Adipose tissue (tissue), 3 donors: ENCODE measurements around the gene BEND6. TPM values are rescaled to one million over a fixed set of nuclear protein-coding genes. Genes with fewer than 3 reads are reported as not detected.
"Not testable (repeated sequence)": the region's sequence is repeated elsewhere in the genome, so short reads cannot be mapped to it uniquely, and the experiment has no call there.

Experiments used
- H3K27ac ChIP-seq: one replicate; pipeline ENCODE4 v1.5.1; 2013; ENCODE audit warnings: low read depth, low read length
- WGBS, 3 donors: extraction: QIAGEN DNeasy Blood & Tissue Kit; methylation state at CpG; one replicate each; pipeline ENCODE4 v1.1.7; 2013; 5-methylcytosine and 5-hydroxymethylcytosine counted together
- polyA plus RNA-seq, 3 donors: library from polyadenylated mRNA; stranded (reverse); fragments of 200-250 nt; gene quantifications; one replicate each; pipeline ENCODE4 v1.2.3, GENCODE V29; 2013
- donor health status: healthy with polysubstance abuse.
- donor health status: Bipolar disorder and iron deficiency.
- donor health status: healthy.

The BEND6 gene
- polyA plus RNA-seq, 3 donors: 0.09 to 3.8 (median 0.27) TPM

DNA sequence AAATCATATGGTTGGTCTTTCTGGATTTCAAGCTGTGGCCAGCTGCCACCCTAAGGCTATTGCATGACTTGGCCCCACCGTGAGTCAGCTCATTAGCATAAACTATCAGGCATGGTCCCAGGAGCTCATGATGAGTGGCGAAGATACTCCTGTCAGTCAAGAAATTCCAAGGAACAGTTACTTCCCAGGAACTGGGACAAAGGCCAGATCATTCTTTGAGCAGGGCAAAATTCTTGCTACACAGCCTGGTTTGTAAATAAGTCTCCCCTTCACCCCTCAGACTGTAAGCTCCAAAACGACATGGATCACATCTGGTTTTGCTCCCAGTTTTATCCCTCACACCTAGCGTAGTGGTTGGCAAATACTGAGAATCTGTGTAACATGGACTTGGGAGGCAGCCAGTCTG, 58.6 kb downstream of the BEND6 start:
- H3K27ac ChIP-seq: no peak overlapping the region
- WGBS, 3 donors: 57 to 64% (median 58%) methylated on average over 4 of the region's 4 CpGs

GRCh38 chr6:57017069-57017468, 62.2 kb downstream of the BEND6 start:
- H3K27ac ChIP-seq: no peak overlapping the region
- WGBS, 3 donors: 29 to 64% (median 57%) methylated on average over 3 of the region's 3 CpGs

- no peak overlapping the region for H3K27ac ChIP-seq
- 76 to 97% (median 80%) methylated on average over 1 of the region's 1 CpG for WGBS, 3 donors
Observed at GRCh38 chr6:57017841-57018240, 62.9 kb downstream of the BEND6 start.

DNA sequence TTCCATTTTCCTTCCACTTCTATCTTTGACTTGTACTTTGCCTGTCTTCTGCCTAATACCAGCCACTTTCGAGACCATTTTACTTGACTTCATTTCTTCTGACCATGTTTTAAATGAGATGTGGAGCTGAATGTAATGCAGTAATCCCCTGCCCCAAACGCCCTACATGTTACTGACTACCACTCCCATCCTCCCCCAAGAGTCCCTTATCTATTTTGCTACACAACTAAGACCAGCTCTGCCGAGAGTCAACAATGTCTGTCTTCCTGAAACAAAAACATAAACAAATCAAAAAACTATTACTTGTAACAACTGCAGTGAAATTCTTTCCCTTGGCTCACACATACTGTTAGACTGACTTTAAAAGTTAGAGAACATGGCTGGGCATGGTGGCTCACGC, 64.5 kb downstream of the BEND6 start:
- no peak overlapping the region for H3K27ac ChIP-seq
- 80 to 89% (median 81%) methylated on average over 4 of the region's 4 CpGs for WGBS, 3 donors

GRCh38 chr6:57021086-57021720, 66.3 kb downstream of the BEND6 start:
- WGBS, 3 donors: 0 to 15% (median 13%) methylated on average over 1 of the region's 1 CpG
- no peak overlapping the region for H3K27ac ChIP-seq

GRCh38 chr6:57024321-57024720, 69.4 kb downstream of the BEND6 start:
- WGBS, 3 donors: 64 to 80% (median 66%) methylated on average over 2 of the region's 2 CpGs
- no peak overlapping the region for H3K27ac ChIP-seq

DNA sequence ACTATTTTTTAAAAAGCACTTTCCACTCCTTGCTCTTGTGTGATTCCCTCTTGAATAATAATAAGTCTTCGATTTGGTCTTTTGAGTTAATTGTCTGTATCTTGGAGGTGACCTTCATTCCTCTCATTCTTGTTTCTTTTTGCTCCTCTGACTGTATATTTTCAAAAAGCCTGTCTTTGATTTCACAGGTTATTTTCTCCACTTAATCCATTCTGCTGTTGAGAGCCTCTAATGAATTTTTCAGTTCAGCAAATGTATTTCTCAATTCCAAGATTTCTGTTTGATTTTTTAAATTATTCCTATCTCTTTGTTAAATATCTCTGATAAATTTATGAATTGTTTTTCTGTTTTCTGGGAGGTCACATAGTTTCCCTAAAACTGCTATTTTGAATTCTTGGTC, 69.9 kb downstream of the BEND6 start:
- 76 to 88% (median 81%) methylated on average over 1 of the region's 1 CpG for WGBS, 3 donors
- H3K27ac ChIP-seq: no peak overlapping the region

GRCh38 chr6:57026001-57026400, 71.1 kb downstream of the BEND6 start:
- 77 to 91% (median 83%) methylated on average over 1 of the region's 1 CpG for WGBS, 3 donors
- no peak overlapping the region for H3K27ac ChIP-seq

DNA sequence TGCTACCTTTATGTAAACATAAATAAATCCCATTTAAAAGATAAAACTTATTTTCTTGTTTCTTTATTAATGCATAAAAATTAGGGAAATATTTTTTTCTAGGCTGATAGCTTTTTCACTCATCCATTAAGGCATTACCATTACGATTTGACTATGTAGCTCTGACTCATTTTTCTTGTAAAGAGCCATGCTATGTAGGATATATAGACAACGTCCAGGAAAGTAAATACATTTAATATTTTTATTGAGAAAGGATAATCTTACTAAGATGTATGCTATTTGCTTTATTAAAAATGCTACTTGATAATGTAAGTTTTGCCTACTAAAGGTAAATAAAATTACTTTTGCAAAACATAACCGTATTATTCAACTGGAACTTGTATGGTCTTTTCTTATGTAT, 72.4 kb downstream of the BEND6 start:
- H3K27ac ChIP-seq: no peak overlapping the region
- 83 to 91% (median 89%) methylated on average over 3 of the region's 3 CpGs for WGBS, 3 donors

DNA sequence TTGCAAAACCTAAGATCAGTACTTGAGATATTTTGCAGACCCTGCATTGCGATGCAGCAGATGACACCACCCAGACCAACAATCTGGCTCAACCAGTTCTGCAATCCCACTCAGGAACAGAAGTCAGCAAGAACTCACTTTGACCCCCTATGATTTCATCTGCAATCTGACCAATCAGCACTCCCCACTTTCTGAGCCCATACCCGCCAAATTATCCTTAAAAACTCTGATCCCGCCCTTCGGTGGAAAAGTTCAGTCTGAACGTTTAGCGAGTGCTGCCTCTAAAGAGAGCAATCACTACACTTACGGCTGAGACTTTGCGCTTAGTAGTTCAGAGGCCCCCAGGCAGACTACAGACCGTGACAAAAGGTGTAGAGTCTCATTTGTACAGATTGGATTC, 74.3 kb downstream of the BEND6 start:
- 83 to 89% (median 88%) methylated on average over 9 of the region's 9 CpGs for WGBS, 3 donors
- no peak overlapping the region for H3K27ac ChIP-seq

DNA sequence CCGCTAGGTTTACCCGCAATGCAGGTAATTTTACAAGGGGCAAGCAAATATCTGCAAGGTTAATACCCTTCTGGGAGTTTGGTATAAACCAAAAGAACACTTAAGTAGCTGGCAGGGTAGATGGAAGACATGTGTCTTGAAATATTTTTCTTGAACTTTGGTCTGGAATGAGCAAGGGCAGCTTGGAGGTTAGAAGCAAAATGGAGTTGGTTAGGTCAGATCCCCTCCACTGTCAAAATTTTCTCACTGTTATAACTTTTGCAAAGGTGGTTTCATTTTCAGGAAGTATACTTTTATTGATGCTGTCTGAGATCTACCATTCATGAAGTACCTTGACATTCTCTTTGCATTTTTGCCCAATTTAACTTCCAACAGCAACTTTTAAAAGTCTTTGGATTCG, 78.3 kb downstream of the BEND6 start:
- 74 to 84% (median 81%) methylated on average over 3 of the region's 3 CpGs for WGBS, 3 donors
- no peak overlapping the region for H3K27ac ChIP-seq

DNA sequence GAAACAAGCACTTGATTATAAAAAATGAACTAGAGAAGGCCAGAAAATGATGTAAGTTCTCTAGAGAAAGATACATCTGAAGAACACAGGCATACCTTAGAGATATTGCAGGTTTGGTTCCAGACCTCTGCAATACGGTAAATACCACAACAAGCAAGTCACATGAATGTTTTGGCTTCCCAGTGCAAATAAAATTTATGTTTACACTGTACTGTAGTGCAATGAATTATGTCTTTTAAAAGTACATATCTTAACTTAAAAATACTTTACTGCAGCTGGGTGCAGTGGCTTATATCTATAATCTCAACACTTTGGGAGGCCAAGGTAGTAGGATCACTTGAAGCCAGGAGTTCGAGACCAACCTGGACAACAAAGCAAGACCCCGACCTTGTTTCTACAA, 80.6 kb downstream of the BEND6 start:
- WGBS, 3 donors: 8 to 29% (median 25%) methylated on average over 3 of the region's 3 CpGs
- no peak overlapping the region for H3K27ac ChIP-seq

DNA sequence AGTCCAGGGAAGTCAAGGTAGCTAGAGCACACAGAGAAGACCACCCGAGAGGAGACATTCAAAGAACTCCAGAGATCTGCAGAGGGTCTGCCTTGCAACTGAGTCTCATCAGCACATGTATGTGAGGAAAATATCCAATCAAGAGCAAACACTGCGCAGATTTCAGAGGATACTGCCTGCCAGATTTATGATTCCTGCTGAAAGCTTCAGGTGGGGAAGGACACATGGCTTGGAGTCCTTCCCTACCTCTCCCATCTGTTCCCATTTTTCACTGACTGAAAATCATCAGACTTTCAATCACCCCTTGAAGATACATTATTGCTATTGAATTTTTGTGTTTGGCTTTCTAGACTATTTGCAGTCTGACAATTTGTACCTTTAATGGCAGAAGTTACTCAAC, 84.0 kb downstream of the BEND6 start:
- H3K27ac ChIP-seq: no peak overlapping the region
- WGBS, 3 donors: 86 to 98% (median 92%) methylated on average over 2 of the region's 2 CpGs

GRCh38 chr6:57040011-57040410, 85.1 kb downstream of the BEND6 start:
- H3K27ac ChIP-seq: no peak overlapping the region
- WGBS, 3 donors: 75 to 81% (median 77%) methylated on average over 5 of the region's 5 CpGs

GRCh38 chr6:57044061-57044460, 89.2 kb downstream of the BEND6 start:
- WGBS, 3 donors: 79 to 94% (median 89%) methylated on average over 1 of the region's 1 CpG
- H3K27ac ChIP-seq: not testable (repeated sequence)

DNA sequence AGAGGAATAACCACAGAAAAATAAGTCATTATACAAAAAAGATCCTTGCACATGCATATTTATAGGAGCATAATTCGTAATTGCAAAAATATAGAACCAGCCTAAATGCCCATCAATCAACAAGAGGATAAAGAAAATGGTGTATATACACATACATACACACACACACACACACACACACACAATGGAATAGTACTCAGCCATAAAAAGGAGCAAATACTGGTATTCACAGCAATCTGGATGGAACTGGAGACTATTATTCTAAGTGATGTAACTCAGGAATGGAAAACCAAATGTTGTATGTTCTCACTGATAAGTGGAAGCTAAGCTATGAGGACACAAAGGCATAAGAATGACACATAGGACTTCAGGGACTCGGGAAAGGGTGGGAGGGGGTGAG, 89.7 kb downstream of the BEND6 start:
- no peak overlapping the region for H3K27ac ChIP-seq
- WGBS, 3 donors: 91 to 99% (median 95%) methylated on average over 2 of the region's 2 CpGs

- H3K27ac ChIP-seq: not testable (repeated sequence)
Observed at GRCh38 chr6:57046332-57047256, 91.7 kb downstream of the BEND6 start, which contains the start of gene KIAA1586. Gene KIAA1586 (plus strand): TSS chr6:57046693. CDS start chr6:57046756, 63 bp downstream.

DNA sequence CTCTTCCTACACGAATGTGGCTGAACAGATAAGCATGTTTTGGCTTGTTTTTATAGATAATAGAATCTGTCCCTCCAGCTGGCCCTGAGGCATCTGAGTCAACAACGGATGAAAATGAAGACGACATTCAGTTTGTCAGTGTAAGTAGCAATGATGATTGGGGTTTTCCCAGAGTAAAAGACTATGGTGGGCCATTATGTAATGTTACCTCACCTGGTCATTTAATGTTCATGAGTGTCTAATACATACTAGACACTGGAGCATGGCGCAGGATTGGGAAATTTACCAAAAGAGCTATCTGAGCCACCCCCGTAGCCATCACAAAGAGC, 92.3 kb downstream of the BEND6 start:
- H3K27ac ChIP-seq: not testable (repeated sequence)
- WGBS, 3 donors: no CpG with 5 or more reads among the region's 5 CpGs

More at GRCh38 chr6:57046332-57047256, 91.7 kb downstream of the BEND6 start, which contains the start of gene KIAA1586:
- WGBS, 3 donors: 0 to 1% (median 0%) methylated on average over 40 to 46 of the region's 78 CpGs

- 92 to 97% (median 92%) methylated on average over 5 to 6 of the region's 6 CpGs for WGBS, 3 donors
Observed at GRCh38 chr6:57047859-57048258, 93.0 kb downstream of the BEND6 start.

GRCh38 chr6:57048577-57048976, 93.7 kb downstream of the BEND6 start:
- H3K27ac ChIP-seq: no peak overlapping the region
- WGBS, 3 donors: 83 to 90% (median 87%) methylated on average over 5 of the region's 5 CpGs

More at GRCh38 chr6:57047859-57048258, 93.0 kb downstream of the BEND6 start:
- not testable (repeated sequence) for H3K27ac ChIP-seq
